GM12878 (cell line): ENCODE results near the gene NEO1. TPM values are rescaled to one million over a fixed set of nuclear protein-coding genes. Genes with fewer than 3 reads are reported as not detected.

Experiments
- ATAC-seq: fragments of 200-7000 bp; cut with Tn5 transposase; 3 replicates; pipeline ENCODE4 v1.9.1; 2020; ENCODE audit warnings: mild to moderate bottlenecking, moderate library complexity
- BruUV-seq: library from RNA; stranded (reverse); fragments of 400-500 nt; replicated peaks from 2 replicates; lab custom pipeline; 2021; lab: Mats Ljungman, UMichigan
- CTCF ChIA-PET: fragments of 300-600 bp; sonication (Branson Sonifier 250); formaldehyde crosslinking; extraction: SDS; loops from one replicate; lab custom pipeline; 2021; ENCODE audit warnings: inconsistent platforms; lab: Yijun Ruan, JAX
- POLR2A ChIA-PET: fragments of 350-600 bp; formaldehyde crosslinking; extraction: SDS; loops from one replicate; lab custom pipeline; 2021; ENCODE audit warnings: inconsistent platforms; lab: Charles Lee
- RAD21 ChIA-PET: fragments of 300-600 bp; sonication (Branson Sonifier 250); formaldehyde crosslinking; loops from one replicate; lab custom pipeline; 2023; ENCODE audit warnings: antibody characterized with exemption; ENCODE audit not compliant: unreplicated experiment; lab: Charles Lee
- SMC1A ChIA-PET: fragments of 300-600 bp; sonication (Branson Sonifier 250); formaldehyde crosslinking; loops from one replicate; lab custom pipeline; 2023; ENCODE audit not compliant: unreplicated experiment, uncharacterized antibody; lab: Charles Lee
- DNase-seq: peaks from one replicate; pipeline ENCODE4 v3.0.0-alpha.2; 2011; ENCODE audit warnings: low read depth, low spot score
- FAIRE-seq: peaks from 3 replicates; lab custom pipeline; 2011; peaks lifted over from hg19 to GRCh38; lab: Jason Lieb, UNC
- H2AFZ ChIP-seq: 2 replicates; pipeline ENCODE4 v1.6.0; 2011; ENCODE audit warnings: low read depth, low read length, control low read depth; ENCODE audit not compliant: control insufficient read depth
- H3K27ac ChIP-seq: 2 replicates; pipeline ENCODE4 v1.5.1; 2011; ENCODE audit warnings: control low read depth; ENCODE audit not compliant: control insufficient read depth, insufficient read depth
- H3K27me3 ChIP-seq, 2 experiments: replicated peaks in 1 of 2; 2 replicates each; pipeline versions ENCODE4 v1.6.0 to v1.6.1; 2011; ENCODE audit warnings: low read length in 1 of 2; ENCODE audit not compliant: control insufficient read depth in 2 of 2, insufficient read depth in 2 of 2
- H3K36me3 ChIP-seq, 2 experiments: 2 replicates each; pipeline ENCODE4 v1.5.1; 2011; ENCODE audit warnings: low read length in 1 of 2; ENCODE audit not compliant: control insufficient read depth in 2 of 2, insufficient read depth in 2 of 2
- H3K4me1 ChIP-seq: 2 replicates; pipeline ENCODE4 v1.6.1; 2011; ENCODE audit warnings: mild to moderate bottlenecking, low read length, moderate library complexity, mixed read lengths; ENCODE audit not compliant: control insufficient read depth, insufficient read depth
- H3K4me2 ChIP-seq: 2 replicates; pipeline ENCODE4 v1.6.0; 2011; ENCODE audit warnings: control low read depth; ENCODE audit not compliant: control insufficient read depth, insufficient read depth
- H3K4me3 ChIP-seq: fragments of 200-600 bp; sonication (generic); 2 replicates; pipeline ENCODE4 v1.5.1; 2016
- H3K79me2 ChIP-seq: 2 replicates; pipeline ENCODE4 v1.6.0; 2011; ENCODE audit warnings: low read length; ENCODE audit not compliant: control insufficient read depth, insufficient read depth
- H3K9ac ChIP-seq: 2 replicates; pipeline ENCODE4 v1.8.0; 2011; ENCODE audit warnings: low read length, control low read depth, mixed read lengths; ENCODE audit not compliant: control insufficient read depth, insufficient read depth
- H3K9me3 ChIP-seq: replicated peaks from 3 replicates; pipeline ENCODE4 v1.5.1; 2011; ENCODE audit warnings: mild to moderate bottlenecking, low read length; ENCODE audit not compliant: control insufficient read depth, insufficient read depth
- H4K20me1 ChIP-seq: 2 replicates; pipeline ENCODE4 v1.6.0; 2011; ENCODE audit not compliant: control insufficient read depth, insufficient read depth
- BACH1 ChIP-seq: fragments of 450-650 bp; IDR thresholded peaks from 2 replicates; pipeline ENCODE4 v1.6.1; 2017; ENCODE audit warnings: mild to moderate bottlenecking, borderline replicate concordance
- EGR1 ChIP-seq, 2 experiments: IDR thresholded peaks; 1 replicate in 1 of 2; 2 replicates in 1 of 2; pipeline ENCODE4 v1.6.1; 2011 to 2012; ENCODE audit warnings: low read depth in 2 of 2, low read length in 2 of 2, borderline replicate concordance in 1 of 2, mild to moderate bottlenecking in 1 of 2, moderate library complexity in 1 of 2
- IKZF1 ChIP-seq: fragments of 450-650 bp; conservative IDR thresholded peaks from 2 replicates; pipeline ENCODE4 v1.6.1; 2017; ENCODE audit warnings: antibody characterized with exemption, mild to moderate bottlenecking
- RAD21 ChIP-seq: IDR thresholded peaks from 2 replicates; pipeline ENCODE4 v1.6.1; 2011; ENCODE audit warnings: mild to moderate bottlenecking, low read depth, low read length, moderate library complexity; ENCODE audit not compliant: insufficient read depth
- RAD51 ChIP-seq: fragments of 450-650 bp; IDR thresholded peaks from 2 replicates; pipeline ENCODE4 v1.6.1; 2016; ENCODE audit warnings: moderate library complexity, mild to moderate bottlenecking, inconsistent platforms
- SUPT20H ChIP-seq: IDR thresholded peaks from 2 replicates; pipeline ENCODE4 v1.6.1; 2011; ENCODE audit warnings: low read depth, mild to moderate bottlenecking, low read length, moderate library complexity, borderline replicate concordance; ENCODE audit not compliant: control insufficient read depth
- TARDBP ChIP-seq: IDR thresholded peaks from 2 replicates; pipeline ENCODE4 v1.6.1; 2016; ENCODE audit warnings: borderline replicate concordance
- TCF12 ChIP-seq: IDR thresholded peaks from 2 replicates; pipeline ENCODE4 v1.6.1; 2011; ENCODE audit warnings: low read depth, mild to moderate bottlenecking, low read length
- USF1 ChIP-seq: IDR thresholded peaks from 2 replicates; pipeline ENCODE4 v1.6.1; 2011; ENCODE audit warnings: borderline replicate concordance, low read depth, mild to moderate bottlenecking, moderate library complexity, mixed read lengths, low read length; ENCODE audit not compliant: insufficient read depth; ENCODE audit errors: extremely low read length
- WGBS: methylation state at CpG from one replicate; pipeline ENCODE4 v1.1.6; 2016; ENCODE audit warnings: low lambda C conversion rate; ENCODE audit not compliant: insufficient replicate concordance, insufficient coverage; ENCODE audit errors: missing lambda C conversion rate; 5-methylcytosine and 5-hydroxymethylcytosine counted together
- in situ Hi-C: fragments of 300-500 bp; cut with MboI; formaldehyde crosslinking; loops from 9 replicates; pipeline ENCODE4 v1.14.3; 2018; ENCODE audit warnings: mixed read lengths
- intact Hi-C: fragments of 100-400 bp; cut with micrococcal nuclease; formaldehyde crosslinking; loops from one replicate; pipeline ENCODE4 v1.14.2; 2022; ENCODE audit not compliant: unreplicated experiment
- polyA plus RNA-seq, 11 experiments: library from polyadenylated mRNA; depleted of rRNA in 4 of 11; unstranded in 6 of 11; stranded (reverse) in 5 of 11; fragments of >200 nt; fragmentation: Nextera tagmentation in 4 of 11; fragmentation: Illumina TruSeq in 1 of 11; extraction: Ambion mirVana in 4 of 11; extraction: Trizol in 1 of 11; gene quantifications; 1 replicate in 1 of 11; 2 replicates in 10 of 11; pipeline versions ENCODE4 v1.2.1 to v1.2.3, GENCODE V29; 2011 to 2016; ENCODE audit warnings: inconsistent platforms in 2 of 11, missing spikeins in 2 of 11, low read depth in 1 of 11
- total RNA-seq, 4 experiments: library from RNA; depleted of rRNA in 3 of 4; stranded (reverse); fragments of >200 nt in 3 of 4; fragmentation: Illumina TruSeq in 1 of 4; extraction: Trizol in 1 of 4; gene quantifications; 2 replicates each; pipeline versions ENCODE4 v1.2.1 to v1.2.3, GENCODE V29; 2013 to 2021

The NEO1 gene
- total and polyA plus RNA-seq, 10 of the 15 experiments (the other 5 are each of a cell fraction or from before 2014, with no cell fraction given), result 0.03 to 2.0 (median 0.32) TPM

- no peak for TF ChIP-seq USF1
- TF ChIP-seq TARDBP, result no peak
- TF ChIP-seq BACH1, result no peak
These were observed 116.2 kb downstream of the NEO1 start (continued) for GRCh38 chr15:73168487-73168886.

- no peaks in the 10 kb centered on the region for H3K4me1 ChIP-seq
- H2AFZ ChIP-seq, result no peak overlapping the region
- in situ Hi-C loops, result no loop called here
- CTCF ChIA-PET, result no interaction called here
- BruUV-seq, result no TSS peak
- H3K9ac ChIP-seq, result no peak overlapping the region
- H3K9me3 ChIP-seq, result no peaks in the 10 kb centered on the region; the same call in 2 of the 3 replicates
- FAIRE-seq, result no peak
- H3K27ac ChIP-seq, result no peak overlapping the region
- RAD21 ChIA-PET, result no interaction called here
- WGBS, result 66% methylated on average over 9 of the region's 9 CpGs
- no peaks in the 10 kb centered on the region for H3K79me2 ChIP-seq
- DNase-seq, result no peak
- no peak overlapping the region for H3K4me3 ChIP-seq
- intact Hi-C loops, result no loop called here
- no peak for ATAC-seq
- H3K4me2 ChIP-seq, result no peak overlapping the region
- SMC1A ChIA-PET, result no interaction called here
- H4K20me1 ChIP-seq, result no peaks in the 10 kb centered on the region
- H3K27me3 ChIP-seq, result no peaks in the 10 kb centered on the region
- TF ChIP-seq IKZF1 (no peak), RAD21 (no peak), TCF12 (no peak), EGR1 (IDR thresholded peaks at IDR 0.05; ENCODE audit: borderline replicate concordance in 1 of 2, low read depth in 2 of 2, low read length in 2 of 2) (no peak), SUPT20H (no peak), RAD51 (no peak)
- POLR2A ChIA-PET, result no interaction called here
- H3K36me3 ChIP-seq, result no peaks in the 10 kb centered on the region
These were observed 119.4 kb downstream of the NEO1 start for GRCh38 chr15:73171711-73172110.
